Transverse colon (tissue), 4 donors: Measurements from ENCODE around the gene SRRM1. TPM values are rescaled to one million over a fixed set of nuclear protein-coding genes. Genes with fewer than 3 reads are reported as not detected.
A peak's percentile ranks its signal among the peaks of the same experiment; 100 is the strongest.

Experiments used
- DNase-seq: peaks from one replicate; pipeline ENCODE4 v3.0.0-alpha.2; 2019
- H3K27ac ChIP-seq, 4 donors: fragments of 200-600 bp; sonication (generic); 2 replicates each; pipeline ENCODE4 v1.5.1; 2016 to 2018; ENCODE audit warnings: inconsistent platforms in 4 of 4
- H3K27me3 ChIP-seq: fragments of 200-600 bp; sonication (generic); 2 replicates; pipeline ENCODE4 v1.5.1; 2017; ENCODE audit warnings: inconsistent platforms
- H3K36me3 ChIP-seq, 4 donors: fragments of 200-600 bp; sonication (generic); 2 replicates each; pipeline ENCODE4 v1.5.1; 2017 to 2019; ENCODE audit warnings: inconsistent platforms in 4 of 4
- H3K4me1 ChIP-seq, 4 donors: fragments of 200-600 bp; sonication (generic); 2 replicates each; pipeline ENCODE4 v1.5.1; 2017 to 2020; ENCODE audit warnings: inconsistent platforms in 4 of 4
- H3K4me3 ChIP-seq, 4 donors: fragments of 200-600 bp; sonication (generic); 1 replicate in 1 of 4; 2 replicates in 3 of 4; pipeline versions ENCODE4 v1.5.1 to v1.6.1; 2017 to 2019; ENCODE audit warnings: inconsistent platforms in 4 of 4
- H3K9me3 ChIP-seq, 2 donors: fragments of 200-600 bp; sonication (generic); 2 replicates each; pipeline ENCODE4 v1.5.1; 2017 to 2019; ENCODE audit warnings: inconsistent platforms in 2 of 2
- EP300 ChIP-seq: sonication (generic); formaldehyde crosslinking; IDR thresholded peaks from one replicate; pipeline ENCODE4 v1.6.1; 2017; ENCODE audit warnings: antibody characterized with exemption, low read depth
- POLR2A ChIP-seq: fragments of 450-650 bp; IDR thresholded peaks from one replicate; pipeline ENCODE4 v1.6.1; 2016; ENCODE audit warnings: antibody characterized with exemption, mild to moderate bottlenecking, moderate library complexity
- POLR2AphosphoS5 ChIP-seq, 3 donors: sonication (generic); formaldehyde crosslinking; IDR thresholded peaks; one replicate each; pipeline ENCODE4 v1.6.1; 2016; ENCODE audit warnings: antibody characterized with exemption in 3 of 3
- WGBS, 2 donors: methylation state at CpG; one replicate each; pipeline ENCODE4 v1.1.5; 2018; ENCODE audit warnings: low coverage in 1 of 2; 5-methylcytosine and 5-hydroxymethylcytosine counted together
- in situ Hi-C, 4 donors: fragments of 200-750 bp; cut with MboI; loops; one replicate each; pipeline versions ENCODE4 v1.15.0 to v1.15.1; 2017; ENCODE audit warnings: low sequenced_read_pairs in 3 of 4, low pct_ligation_motif_present in 1 of 4, low pct_unique_long_range_greater_than_20kb in 1 of 4
- intact Hi-C: fragments of 100-400 bp; cut with DNase I; formaldehyde crosslinking; loops from one replicate; pipeline ENCODE4 v1.15.1; 2023; ENCODE audit warnings: low total_unique reads
- total RNA-seq, 4 donors: library from RNA; depleted of rRNA; stranded (reverse); fragments of >200 nt; gene quantifications; one replicate each; pipeline ENCODE4 v1.1.0, GENCODE V29; 2016
- TF ChIP-seq, protein P1 (sequence below), 5 experiments: fragments of 200-600 bp in 3 of 5; fragments of 450-650 bp in 2 of 5; sonication (generic) in 3 of 5; IDR thresholded peaks; 1 replicate in 2 of 5; 2 replicates in 3 of 5; pipeline ENCODE4 v1.5.1; 2016 to 2017; ENCODE audit warnings: antibody characterized with exemption in 5 of 5, inconsistent platforms in 3 of 5, mild to moderate bottlenecking in 2 of 5, moderate library complexity in 1 of 5

SRRM1 gene
- total RNA-seq, 4 donors from 2014 or later, result 71.1 to 209 (median 141) TPM

GRCh38 chr1:24679725-24680124 is 36.6 kb downstream of the SRRM1 start:
- no peaks in the 10 kb centered on the region for H3K9me3 ChIP-seq
- intact Hi-C loops (no loop called here), in situ Hi-C loops (loop anchor here in 3 of 4 donors (25.0 kb wide), 1 partner anchor 533 kb away; no protein-coding TSS in a partner anchor)

GRCh38 chr1:24683713-24684162 is 40.6 kb downstream of the SRRM1 start:
- Histone ChIP-seq H3K9me3 (no peaks in the 10 kb centered on the region), H3K4me3 (no peak overlapping the region), H3K36me3 (no peaks in the 10 kb centered on the region), H3K4me1 (peaks cover 0 to 1% (median 0%) of the 10 kb centered on the region in 4 donors), H3K27me3 (no peaks in the 10 kb centered on the region), H3K27ac (no peak overlapping the region)
- TF ChIP-seq EP300 (no peak), POLR2A (no peak)
- TF ChIP-seq, protein P1, sequence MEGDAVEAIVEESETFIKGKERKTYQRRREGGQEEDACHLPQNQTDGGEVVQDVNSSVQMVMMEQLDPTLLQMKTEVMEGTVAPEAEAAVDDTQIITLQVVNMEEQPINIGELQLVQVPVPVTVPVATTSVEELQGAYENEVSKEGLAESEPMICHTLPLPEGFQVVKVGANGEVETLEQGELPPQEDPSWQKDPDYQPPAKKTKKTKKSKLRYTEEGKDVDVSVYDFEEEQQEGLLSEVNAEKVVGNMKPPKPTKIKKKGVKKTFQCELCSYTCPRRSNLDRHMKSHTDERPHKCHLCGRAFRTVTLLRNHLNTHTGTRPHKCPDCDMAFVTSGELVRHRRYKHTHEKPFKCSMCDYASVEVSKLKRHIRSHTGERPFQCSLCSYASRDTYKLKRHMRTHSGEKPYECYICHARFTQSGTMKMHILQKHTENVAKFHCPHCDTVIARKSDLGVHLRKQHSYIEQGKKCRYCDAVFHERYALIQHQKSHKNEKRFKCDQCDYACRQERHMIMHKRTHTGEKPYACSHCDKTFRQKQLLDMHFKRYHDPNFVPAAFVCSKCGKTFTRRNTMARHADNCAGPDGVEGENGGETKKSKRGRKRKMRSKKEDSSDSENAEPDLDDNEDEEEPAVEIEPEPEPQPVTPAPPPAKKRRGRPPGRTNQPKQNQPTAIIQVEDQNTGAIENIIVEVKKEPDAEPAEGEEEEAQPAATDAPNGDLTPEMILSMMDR (IDR thresholded peaks at IDR 0.05), result no peak
- in situ Hi-C loops, result loop anchor here in 3 of 4 donors (25.0 kb wide), 1 partner anchor 529 kb away; no protein-coding TSS in a partner anchor
- WGBS, 2 donors, result 33 to 41% methylated on average over 4 to 6 of the region's 6 CpGs
- no peak for DNase-seq
- intact Hi-C loops, result no loop called here

More at GRCh38 chr1:24679725-24680124, 36.6 kb downstream of the SRRM1 start:
- no peak overlapping the region for H3K27ac ChIP-seq
- WGBS, 2 donors, result 87 to 95% methylated on average over 3 to 4 of the region's 4 CpGs
- H3K36me3 ChIP-seq, result peaks cover 0 to 3% (median 1%) of the 10 kb centered on the region in 4 donors
- no peak overlapping the region for H3K4me3 ChIP-seq
- TF ChIP-seq POLR2AphosphoS5 (IDR thresholded peaks at IDR 0.05) (no peak), POLR2A (no peak), EP300 (no peak)
- TF ChIP-seq, protein P1 (IDR thresholded peaks at IDR 0.05), result no peak
- DNase-seq, result no peak
- H3K4me1 ChIP-seq, result no peaks in the 10 kb centered on the region
- no peaks in the 10 kb centered on the region for H3K27me3 ChIP-seq

DNA sequence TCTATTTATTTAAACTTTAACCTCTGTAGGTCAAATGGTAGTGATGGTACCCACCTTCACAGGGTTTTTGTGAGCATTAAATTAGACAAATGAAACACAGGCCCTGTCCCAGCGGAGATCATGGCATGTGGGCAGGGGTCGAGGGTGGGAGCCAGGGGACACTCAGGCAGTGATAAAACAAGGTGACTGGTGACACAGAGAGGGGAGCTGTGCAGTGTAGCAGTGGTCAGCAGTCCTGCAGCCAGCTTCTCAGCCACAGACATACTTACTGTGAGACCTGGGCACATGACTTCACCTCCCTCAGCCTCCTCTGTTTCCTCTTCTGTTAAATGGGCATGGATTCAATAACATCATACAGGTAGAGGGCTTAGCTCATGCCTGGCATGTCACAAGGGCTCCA is 44.9 kb downstream of the SRRM1 start:
- no peaks in the 10 kb centered on the region for H3K9me3 ChIP-seq
- 71% methylated on average over 2 of the region's 2 CpGs; no CpG with 5 or more reads in 1 of the 2 donors for WGBS, 2 donors
- TF ChIP-seq POLR2AphosphoS5 (IDR thresholded peaks at IDR 0.05) (no peak), POLR2A (no peak)
- TF ChIP-seq, protein P1 (IDR thresholded peaks at IDR 0.05), result no peak
- H3K4me3 ChIP-seq, result no peak overlapping the region
- no peaks in the 10 kb centered on the region for H3K27me3 ChIP-seq
- DNase-seq, result no peak
- intact Hi-C loops, result loop anchor here (5.0 kb wide), 1 partner anchor 149 kb away; no protein-coding TSS in a partner anchor
- in situ Hi-C loops, result loop anchor here (5.0 to 25.0 kb wide), 3 partner anchors 139 to 524 kb away; no protein-coding TSS in a partner anchor
- H3K27ac ChIP-seq, result no peak overlapping the region
- no peaks in the 10 kb centered on the region for H3K36me3 ChIP-seq
- peaks cover 0 to 4% (median 0%) of the 10 kb centered on the region in 4 donors for H3K4me1 ChIP-seq

- Histone ChIP-seq H3K27me3 (no peaks in the 10 kb centered on the region), H3K27ac (no peak overlapping the region), H3K9me3 (no peaks in the 10 kb centered on the region), H3K4me3 (no peak overlapping the region), H3K36me3 (no peaks in the 10 kb centered on the region), H3K4me1 (peaks cover 0 to 6% (median 0%) of the 10 kb centered on the region in 4 donors)
- TF ChIP-seq, protein P1 (IDR thresholded peaks at IDR 0.05), result peak; percentile 79 to 87 (median 83)
- no peak for TF ChIP-seq EP300
- intact Hi-C loops (loop anchor here (5.0 kb wide), 1 partner anchor 149 kb away; no protein-coding TSS in a partner anchor), in situ Hi-C loops (loop anchor here (5.0 to 25.0 kb wide), 3 partner anchors 139 to 524 kb away; no protein-coding TSS in a partner anchor)
- peak; percentile 74 for DNase-seq
- WGBS, 2 donors, result 41 to 60% methylated on average over 1 to 13 of the region's 13 CpGs
Measured at GRCh38 chr1:24688621-24689195, 45.6 kb downstream of the SRRM1 start.
